22Rv1 (cell line): ENCODE results near the gene SART1.

ENCODE experiments used
- ZFX ChIP-seq: fragments of 450-650 bp; IDR thresholded peaks from 2 replicates; pipeline ENCODE4 v1.6.1; 2017; ENCODE audit warnings: antibody characterized with exemption, borderline replicate concordance
- TF ChIP-seq, protein P1 (sequence below): fragments of 450-650 bp; IDR thresholded peaks from 2 replicates; pipeline ENCODE4 v1.5.1; 2017; ENCODE audit warnings: mild to moderate bottlenecking

DNA sequence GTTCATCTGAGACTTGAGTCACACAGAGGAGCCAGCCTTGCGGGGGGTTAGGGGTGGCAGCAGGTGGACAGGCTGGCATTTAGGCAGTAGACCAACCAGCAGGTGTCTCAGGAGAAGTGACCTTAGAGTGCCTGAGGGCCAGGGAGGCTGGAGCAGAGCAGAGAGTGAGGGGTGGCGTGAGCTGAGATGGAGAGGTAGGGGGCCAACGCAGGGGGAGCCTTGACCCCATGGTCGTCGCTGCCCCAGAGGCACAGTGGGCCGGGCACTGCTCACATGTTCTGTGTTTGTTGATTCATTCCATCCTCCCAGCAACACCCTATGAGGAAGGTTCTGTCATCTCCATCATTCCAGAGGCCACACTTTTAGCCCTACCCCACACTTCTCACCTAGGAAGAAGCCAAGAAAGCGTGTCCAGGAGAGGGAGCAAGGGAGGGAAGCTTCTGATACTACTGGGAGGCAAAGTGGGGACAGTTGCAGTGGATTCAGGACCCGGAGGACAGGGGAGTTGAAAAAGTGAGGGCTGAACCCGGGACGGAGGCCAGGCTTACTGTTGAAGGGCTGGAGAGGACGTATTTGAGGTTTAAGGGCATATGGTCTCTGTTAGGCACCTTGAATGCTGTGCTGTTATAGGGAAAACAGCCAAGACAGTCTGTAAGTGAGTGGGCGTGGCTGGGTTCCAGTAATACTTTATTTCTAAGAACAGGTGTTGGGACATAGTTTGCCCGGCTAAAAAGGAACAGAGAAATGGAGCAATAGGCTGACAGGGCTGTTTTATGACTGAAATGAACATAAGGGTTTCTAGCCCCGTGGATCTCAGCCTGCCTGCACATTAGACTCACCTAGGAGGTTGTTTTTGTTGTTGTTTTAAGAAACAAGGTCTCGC, 7.3 kb downstream of the SART1 start:
- TF ChIP-seq, protein P1, sequence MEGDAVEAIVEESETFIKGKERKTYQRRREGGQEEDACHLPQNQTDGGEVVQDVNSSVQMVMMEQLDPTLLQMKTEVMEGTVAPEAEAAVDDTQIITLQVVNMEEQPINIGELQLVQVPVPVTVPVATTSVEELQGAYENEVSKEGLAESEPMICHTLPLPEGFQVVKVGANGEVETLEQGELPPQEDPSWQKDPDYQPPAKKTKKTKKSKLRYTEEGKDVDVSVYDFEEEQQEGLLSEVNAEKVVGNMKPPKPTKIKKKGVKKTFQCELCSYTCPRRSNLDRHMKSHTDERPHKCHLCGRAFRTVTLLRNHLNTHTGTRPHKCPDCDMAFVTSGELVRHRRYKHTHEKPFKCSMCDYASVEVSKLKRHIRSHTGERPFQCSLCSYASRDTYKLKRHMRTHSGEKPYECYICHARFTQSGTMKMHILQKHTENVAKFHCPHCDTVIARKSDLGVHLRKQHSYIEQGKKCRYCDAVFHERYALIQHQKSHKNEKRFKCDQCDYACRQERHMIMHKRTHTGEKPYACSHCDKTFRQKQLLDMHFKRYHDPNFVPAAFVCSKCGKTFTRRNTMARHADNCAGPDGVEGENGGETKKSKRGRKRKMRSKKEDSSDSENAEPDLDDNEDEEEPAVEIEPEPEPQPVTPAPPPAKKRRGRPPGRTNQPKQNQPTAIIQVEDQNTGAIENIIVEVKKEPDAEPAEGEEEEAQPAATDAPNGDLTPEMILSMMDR: no peak
- no peak for TF ChIP-seq ZFX
